CD4-positive, alpha-beta memory T cell (primary cell): ENCODE measurements around the gene GPRC5B. TPM values are rescaled to one million over a fixed set of nuclear protein-coding genes. Genes with fewer than 3 reads are reported as not detected.

Experiments
- CTCF ChIA-PET: fragments of 350-600 bp; sonication (Branson Sonifier 250); formaldehyde crosslinking; loops from one replicate; lab custom pipeline; 2021; ENCODE audit warnings: inconsistent platforms; ENCODE audit not compliant: partially characterized antibody; lab: Charles Lee
- POLR2A ChIA-PET: fragments of 350-600 bp; sonication (Branson Sonifier 250); formaldehyde crosslinking; loops from one replicate; lab custom pipeline; 2021; ENCODE audit not compliant: partially characterized antibody; lab: Charles Lee
- DNase-seq, 5 donors: peaks; one replicate each; pipeline versions ENCODE4 v3.0.0 to v3.0.0-alpha.2; 2020 to 2022; ENCODE audit warnings: mixed read lengths in 1 of 5
- H3K27ac ChIP-seq: one replicate; pipeline ENCODE4 v1.7.0; 2013; ENCODE audit warnings: low read depth, low read length
- H3K27me3 ChIP-seq: 2 replicates; pipeline ENCODE4 v1.7.0; 2013; ENCODE audit warnings: mild to moderate bottlenecking, low read length, moderate library complexity; ENCODE audit not compliant: insufficient read depth
- H3K36me3 ChIP-seq: 2 replicates; pipeline ENCODE4 v1.7.0; 2013; ENCODE audit warnings: mild to moderate bottlenecking, low read length, moderate library complexity; ENCODE audit not compliant: insufficient read depth
- H3K4me1 ChIP-seq: 2 replicates; pipeline ENCODE4 v1.7.0; 2013; ENCODE audit warnings: mild to moderate bottlenecking, low read length, moderate library complexity; ENCODE audit not compliant: insufficient read depth
- H3K4me3 ChIP-seq, 2 donors: one replicate each; pipeline ENCODE4 v1.7.0; 2013; ENCODE audit warnings: low read length in 2 of 2, mild to moderate bottlenecking in 1 of 2
- H3K9me3 ChIP-seq, 2 donors: one replicate each; pipeline ENCODE4 v1.7.0; 2013; ENCODE audit warnings: low read length in 2 of 2, control low read depth in 1 of 2; ENCODE audit not compliant: control insufficient read depth in 1 of 2
- H3K27ac Mint-ChIP-seq, 7 donors: one replicate each; pipeline ENCODE4 v1.8.0; 2020 to 2021; ENCODE audit warnings: mixed read lengths in 7 of 7, mild to moderate bottlenecking in 6 of 7, inconsistent platforms in 3 of 7, moderate library complexity in 3 of 7
- H3K27me3 Mint-ChIP-seq, 2 donors: one replicate each; pipeline ENCODE4 v1.8.0; 2020 to 2021; ENCODE audit warnings: mixed read lengths in 2 of 2
- H3K36me3 Mint-ChIP-seq, 2 donors: one replicate each; pipeline ENCODE4 v1.8.0; 2020 to 2021; ENCODE audit warnings: mixed read lengths in 2 of 2, inconsistent platforms in 1 of 2, mild to moderate bottlenecking in 1 of 2
- H3K4me1 Mint-ChIP-seq, 4 donors: one replicate each; pipeline ENCODE4 v1.8.0; 2020 to 2021; ENCODE audit warnings: mixed read lengths in 4 of 4, mild to moderate bottlenecking in 1 of 4
- H3K4me3 Mint-ChIP-seq, 8 donors: one replicate each; pipeline ENCODE4 v1.8.0; 2020 to 2021; ENCODE audit warnings: mixed read lengths in 8 of 8, mild to moderate bottlenecking in 7 of 8, moderate library complexity in 6 of 8, inconsistent platforms in 3 of 8
- H3K9me3 Mint-ChIP-seq, 8 donors: one replicate each; pipeline ENCODE4 v1.8.0; 2020 to 2021; ENCODE audit warnings: mixed read lengths in 8 of 8, mild to moderate bottlenecking in 5 of 8, inconsistent platforms in 3 of 8, moderate library complexity in 1 of 8
- intact Hi-C: fragments of 100-400 bp; cut with micrococcal nuclease; formaldehyde crosslinking; loops from one replicate; pipeline ENCODE4 v1.15.1; 2023
- polyA plus RNA-seq, 2 donors: library from polyadenylated mRNA; unstranded; fragments of 300-500 nt; fragmentation: Illumina TruSeq; gene quantifications; one replicate each; pipeline ENCODE4 v1.2.3, GENCODE V29; 2021
- total RNA-seq, 2 experiments: library from RNA; stranded (reverse); gene quantifications; one replicate each; pipeline ENCODE4 v1.2.3, GENCODE V29; 2021

Gene GPRC5B
- total and polyA plus RNA-seq, 4 experiments from 2014 or later, result 1.7 to 2.4 TPM; not detected in 2

GRCh38 chr16:19874026-19874425 is 10.6 kb downstream of the GPRC5B start:
- H3K27me3 Mint-ChIP-seq, result peaks cover 0 to 2% of the 10 kb centered on the region in 2 donors
- Histone ChIP-seq H3K27ac (no peak overlapping the region), H3K9me3 (no peaks in the 10 kb centered on the region), H3K4me1 (no peaks in the 10 kb centered on the region), H3K4me3 (no peak overlapping the region), H3K36me3 (no peaks in the 10 kb centered on the region), H3K27me3 (no peaks in the 10 kb centered on the region)
- CTCF ChIA-PET, result interaction anchor here (0.7 kb wide), 1 partner anchor 40 kb away, joined by 3 read pairs; no protein-coding TSS in a partner anchor
- H3K36me3 Mint-ChIP-seq, result peaks cover 0 to 3% of the 10 kb centered on the region in 2 donors
- POLR2A ChIA-PET, result no interaction called here
- DNase-seq, result no peak
- intact Hi-C loops, result no loop called here
- no peak overlapping the region for H3K27ac Mint-ChIP-seq
- H3K4me1 Mint-ChIP-seq, result peaks cover 0 to 3% (median 0%) of the 10 kb centered on the region in 4 donors
- H3K9me3 Mint-ChIP-seq, result no peaks in the 10 kb centered on the region
- H3K4me3 Mint-ChIP-seq, result no peak overlapping the region

DNA sequence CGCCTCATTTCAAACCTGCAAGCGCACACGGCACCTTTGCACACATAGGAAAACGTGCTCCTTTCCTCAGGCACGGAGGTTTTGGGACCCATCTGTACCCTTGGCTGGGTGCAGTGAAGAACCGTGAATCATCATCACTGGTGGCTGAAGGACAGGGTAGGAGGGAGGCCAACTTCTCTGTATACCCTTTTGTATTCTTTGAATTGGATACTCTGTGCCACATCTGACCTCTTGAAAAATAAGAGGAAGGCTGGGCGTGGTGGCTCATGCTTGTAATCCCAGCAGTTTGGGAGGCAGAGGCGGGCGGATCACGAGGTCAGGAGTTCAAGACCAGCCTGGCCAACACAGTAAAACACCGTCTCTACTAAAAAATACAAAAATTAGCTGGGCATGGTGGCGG is 11.7 kb downstream of the GPRC5B start:
- no peaks in the 10 kb centered on the region for H3K9me3 Mint-ChIP-seq
- H3K27ac ChIP-seq, result no peak overlapping the region
- peaks cover 1 to 6% of the 10 kb centered on the region in 2 donors for H3K27me3 Mint-ChIP-seq
- DNase-seq, result no peak
- no peak overlapping the region for H3K27ac Mint-ChIP-seq
- POLR2A ChIA-PET, result no interaction called here
- H3K4me3 ChIP-seq, result no peak overlapping the region
- H3K4me3 Mint-ChIP-seq, result no peak overlapping the region
- H3K4me1 ChIP-seq, result no peaks in the 10 kb centered on the region
- H3K9me3 ChIP-seq, result no peaks in the 10 kb centered on the region
- intact Hi-C loops, result no loop called here
- no peaks in the 10 kb centered on the region for H3K36me3 ChIP-seq
- H3K4me1 Mint-ChIP-seq, result peaks cover 0 to 3% (median 0%) of the 10 kb centered on the region in 4 donors
- CTCF ChIA-PET, result no interaction called here
- H3K27me3 ChIP-seq, result no peaks in the 10 kb centered on the region
- H3K36me3 Mint-ChIP-seq, result peaks cover 0 to 3% of the 10 kb centered on the region in 2 donors

- no peak overlapping the region for H3K27ac ChIP-seq
- CTCF ChIA-PET, result interaction anchor here (1.6 kb wide), 1 partner anchor 14 kb away, joined by 4 read pairs; no protein-coding TSS in a partner anchor
- Mint-ChIP-seq H3K4me3 (no peak overlapping the region), H3K27me3 (peaks cover 1 to 6% of the 10 kb centered on the region in 2 donors), H3K4me1 (peaks cover 0 to 3% (median 0%) of the 10 kb centered on the region in 4 donors), H3K9me3 (no peaks in the 10 kb centered on the region), H3K36me3 (peaks cover 0 to 3% of the 10 kb centered on the region in 2 donors), H3K27ac (no peak overlapping the region)
- H3K9me3 ChIP-seq, result no peaks in the 10 kb centered on the region
- intact Hi-C loops, result no loop called here
- H3K27me3 ChIP-seq, result no peaks in the 10 kb centered on the region
- no peak overlapping the region for H3K4me3 ChIP-seq
- DNase-seq, result no peak
- no peaks in the 10 kb centered on the region for H3K36me3 ChIP-seq
- no peaks in the 10 kb centered on the region for H3K4me1 ChIP-seq
- POLR2A ChIA-PET, result no interaction called here
Measured at GRCh38 chr16:19872179-19872863, 12.3 kb downstream of the GPRC5B start.

DNA sequence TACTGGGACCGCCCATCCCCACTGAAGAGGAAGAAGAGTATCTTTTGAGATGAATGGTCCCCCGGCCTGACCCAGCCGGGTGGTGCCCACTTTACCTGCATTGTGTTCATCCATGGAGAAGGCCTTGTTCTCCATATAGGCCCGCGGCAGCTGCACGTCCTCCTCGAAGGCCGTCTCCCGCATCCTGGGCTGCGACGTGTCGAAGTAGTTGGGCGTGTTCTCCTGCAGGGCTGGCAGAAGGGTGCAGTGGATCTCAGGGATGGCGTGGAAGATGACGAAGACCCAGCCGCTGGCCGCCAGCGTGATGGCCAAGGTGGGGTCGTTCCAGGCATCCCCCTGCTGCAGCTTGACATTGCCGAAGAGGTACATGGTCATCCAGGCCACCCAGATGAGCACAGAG is 12.9 kb downstream of the GPRC5B start:
- no peaks in the 10 kb centered on the region for H3K27me3 ChIP-seq
- no peaks in the 10 kb centered on the region for H3K36me3 ChIP-seq
- peaks cover 0 to 3% of the 10 kb centered on the region in 2 donors for H3K36me3 Mint-ChIP-seq
- H3K9me3 ChIP-seq, result no peaks in the 10 kb centered on the region
- peaks cover 1 to 6% of the 10 kb centered on the region in 2 donors for H3K27me3 Mint-ChIP-seq
- intact Hi-C loops, result no loop called here
- no peaks in the 10 kb centered on the region for H3K4me1 ChIP-seq
- H3K27ac ChIP-seq, result no peak overlapping the region
- ChIA-PET CTCF (interaction anchor here (1.6 kb wide), 1 partner anchor 15 kb away, joined by 4 read pairs; no protein-coding TSS in a partner anchor), POLR2A (no interaction called here)
- H3K27ac Mint-ChIP-seq, result no peak overlapping the region
- no peak for DNase-seq
- H3K9me3 Mint-ChIP-seq, result no peaks in the 10 kb centered on the region
- no peak overlapping the region for H3K4me3 Mint-ChIP-seq
- peaks cover 0 to 3% (median 0%) of the 10 kb centered on the region in 4 donors for H3K4me1 Mint-ChIP-seq
- no peak overlapping the region for H3K4me3 ChIP-seq

- POLR2A ChIA-PET, result no interaction called here
- Mint-ChIP-seq H3K36me3 (peaks cover 0 to 3% of the 10 kb centered on the region in 2 donors), H3K27ac (peak overlapping the region in 1 of 7 donors; percentile 69), H3K9me3 (no peaks in the 10 kb centered on the region), H3K4me3 (no peak overlapping the region), H3K4me1 (no peaks in the 10 kb centered on the region), H3K27me3 (peaks cover 1 to 4% of the 10 kb centered on the region in 2 donors)
- no peaks in the 10 kb centered on the region for H3K9me3 ChIP-seq
- no peaks in the 10 kb centered on the region for H3K27me3 ChIP-seq
- DNase-seq, result no peak
- intact Hi-C loops, result no loop called here
- no peak overlapping the region for H3K4me3 ChIP-seq
- no peak overlapping the region for H3K27ac ChIP-seq
- no peaks in the 10 kb centered on the region for H3K36me3 ChIP-seq
- H3K4me1 ChIP-seq, result no peaks in the 10 kb centered on the region
- CTCF ChIA-PET, result interaction anchor here (1.5 kb wide), 1 partner anchor 16 kb away, joined by 4 read pairs; no protein-coding TSS in a partner anchor
Measured at GRCh38 chr16:19868421-19868820, 16.2 kb downstream of the GPRC5B start.

- H3K4me3 Mint-ChIP-seq, result no peak overlapping the region
- no peaks in the 10 kb centered on the region for H3K4me1 Mint-ChIP-seq
- intact Hi-C loops, result no loop called here
- Histone ChIP-seq H3K27me3 (no peaks in the 10 kb centered on the region), H3K9me3 (no peaks in the 10 kb centered on the region), H3K36me3 (no peaks in the 10 kb centered on the region), H3K4me1 (no peaks in the 10 kb centered on the region), H3K27ac (no peak overlapping the region), H3K4me3 (no peak overlapping the region)
- H3K9me3 Mint-ChIP-seq, result no peaks in the 10 kb centered on the region
- POLR2A ChIA-PET, result no interaction called here
- DNase-seq, result no peak
- CTCF ChIA-PET, result interaction anchor here (1.2 kb wide), 1 partner anchor 49 kb away, joined by 3 read pairs; no protein-coding TSS in a partner anchor
- peaks cover 1 to 4% of the 10 kb centered on the region in 2 donors for H3K27me3 Mint-ChIP-seq
- peak overlapping the region in 1 of 7 donors; percentile 79 for H3K27ac Mint-ChIP-seq
- H3K36me3 Mint-ChIP-seq, result no peaks in the 10 kb centered on the region
Measured at GRCh38 chr16:19864566-19864965, 20.1 kb downstream of the GPRC5B start.

- intact Hi-C loops, result no loop called here
Measured at GRCh38 chr16:19863990-19864389, 20.7 kb downstream of the GPRC5B start.

More at GRCh38 chr16:19863990-19864389, 20.7 kb downstream of the GPRC5B start:
- H3K27me3 ChIP-seq, result no peaks in the 10 kb centered on the region
- no peak overlapping the region for H3K4me3 Mint-ChIP-seq
- no peaks in the 10 kb centered on the region for H3K36me3 Mint-ChIP-seq
- H3K27ac Mint-ChIP-seq, result no peak overlapping the region
- H3K27ac ChIP-seq, result no peak overlapping the region
- no peaks in the 10 kb centered on the region for H3K36me3 ChIP-seq
- no peak overlapping the region for H3K4me3 ChIP-seq
- H3K9me3 Mint-ChIP-seq, result no peaks in the 10 kb centered on the region
- ChIA-PET POLR2A (no interaction called here), CTCF (interaction anchor here (1.2 kb wide), 1 partner anchor 50 kb away, joined by 3 read pairs; no protein-coding TSS in a partner anchor)
- no peaks in the 10 kb centered on the region for H3K4me1 Mint-ChIP-seq
- no peaks in the 10 kb centered on the region for H3K4me1 ChIP-seq
- H3K9me3 ChIP-seq, result no peaks in the 10 kb centered on the region
- H3K27me3 Mint-ChIP-seq, result peaks cover 1 to 4% of the 10 kb centered on the region in 2 donors
- DNase-seq, result no peak
